IPS DF 19.7 (cell line): ENCODE data around the gene TDRD10.

Experiments
- DNase-seq: peaks from one replicate; pipeline ENCODE4 v3.0.0-alpha.2; 2013; ENCODE audit warnings: low read depth, low spot score

TDRD10 gene

DNA sequence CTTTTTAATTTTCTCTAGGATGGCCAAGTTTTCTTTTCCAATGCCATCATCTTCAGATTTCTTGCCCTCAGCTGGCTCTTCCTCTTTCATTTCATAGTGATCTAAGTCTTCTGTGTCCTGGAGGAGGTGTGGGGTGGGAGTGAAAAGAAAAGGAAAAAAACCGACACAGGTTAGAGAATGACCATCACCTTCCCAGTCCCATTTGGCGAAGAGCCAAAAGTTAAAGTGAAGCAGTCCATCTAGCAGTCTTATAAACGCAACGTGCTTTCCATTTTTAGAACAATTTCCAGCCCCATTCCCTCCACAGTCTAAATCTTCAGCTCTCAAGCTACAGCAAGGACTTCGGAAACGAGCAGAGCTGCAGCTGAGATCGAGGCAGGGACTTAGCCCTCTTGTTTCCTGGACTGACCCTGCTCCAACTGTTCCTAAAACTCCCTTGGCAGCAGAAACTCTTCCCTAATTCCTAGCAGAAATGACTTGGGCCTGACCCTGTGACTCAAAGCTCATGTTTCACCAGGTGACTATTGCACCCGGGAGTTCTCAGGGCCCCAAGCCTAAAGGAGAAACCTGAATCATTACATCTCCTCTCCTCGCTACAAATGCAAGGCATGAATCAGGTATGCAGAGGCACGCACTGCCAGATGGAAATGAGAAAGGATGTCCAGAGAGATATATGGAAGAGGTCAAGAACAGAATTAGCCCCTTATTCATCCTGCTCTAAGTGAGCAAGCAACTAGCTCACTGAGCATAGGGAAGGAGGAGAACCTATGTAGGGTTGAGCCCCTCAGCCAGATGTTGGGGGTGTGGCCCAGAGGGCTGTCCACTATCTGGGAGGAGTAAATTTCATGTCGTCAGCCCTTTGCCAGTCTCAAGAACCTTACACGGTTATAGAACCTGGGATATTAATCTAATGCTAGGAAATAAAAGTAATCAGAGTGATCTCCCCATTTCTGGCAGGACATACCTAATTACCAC is 51.3 kb downstream of the TDRD10 start:
- no peak for DNase-seq

DNA sequence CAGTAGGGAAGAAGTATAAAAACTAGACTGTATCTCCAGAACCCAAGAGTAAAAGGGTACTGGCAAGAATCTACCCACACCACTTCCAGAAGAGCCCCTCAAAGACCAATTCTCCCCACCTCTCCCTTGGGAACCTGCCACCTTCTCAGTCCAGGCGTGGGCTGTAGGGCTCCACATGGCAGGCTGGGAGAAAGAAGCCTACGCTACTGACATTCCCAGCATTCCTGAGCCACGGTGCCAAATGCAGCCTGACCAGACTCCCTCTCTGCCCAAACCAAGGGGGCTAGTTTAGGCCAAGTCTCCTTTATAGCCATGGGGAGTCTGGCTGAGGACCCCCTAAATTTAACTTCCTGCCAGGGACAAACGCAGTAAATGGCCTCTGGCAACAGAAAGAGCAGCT is 54.4 kb downstream of the TDRD10 start:
- DNase-seq = no peak

GRCh38 chr1:154557248-154557938 is 55.4 kb downstream of the TDRD10 start:
- no peak for DNase-seq

- no peak for DNase-seq
Observed at GRCh38 chr1:154557939-154558719, 56.1 kb downstream of the TDRD10 start, which contains the start of gene UBE2Q1. TSS of gene UBE2Q1 (minus strand) at chr1:154558662. CDS start at chr1:154558553, 109 bp downstream.

DNA sequence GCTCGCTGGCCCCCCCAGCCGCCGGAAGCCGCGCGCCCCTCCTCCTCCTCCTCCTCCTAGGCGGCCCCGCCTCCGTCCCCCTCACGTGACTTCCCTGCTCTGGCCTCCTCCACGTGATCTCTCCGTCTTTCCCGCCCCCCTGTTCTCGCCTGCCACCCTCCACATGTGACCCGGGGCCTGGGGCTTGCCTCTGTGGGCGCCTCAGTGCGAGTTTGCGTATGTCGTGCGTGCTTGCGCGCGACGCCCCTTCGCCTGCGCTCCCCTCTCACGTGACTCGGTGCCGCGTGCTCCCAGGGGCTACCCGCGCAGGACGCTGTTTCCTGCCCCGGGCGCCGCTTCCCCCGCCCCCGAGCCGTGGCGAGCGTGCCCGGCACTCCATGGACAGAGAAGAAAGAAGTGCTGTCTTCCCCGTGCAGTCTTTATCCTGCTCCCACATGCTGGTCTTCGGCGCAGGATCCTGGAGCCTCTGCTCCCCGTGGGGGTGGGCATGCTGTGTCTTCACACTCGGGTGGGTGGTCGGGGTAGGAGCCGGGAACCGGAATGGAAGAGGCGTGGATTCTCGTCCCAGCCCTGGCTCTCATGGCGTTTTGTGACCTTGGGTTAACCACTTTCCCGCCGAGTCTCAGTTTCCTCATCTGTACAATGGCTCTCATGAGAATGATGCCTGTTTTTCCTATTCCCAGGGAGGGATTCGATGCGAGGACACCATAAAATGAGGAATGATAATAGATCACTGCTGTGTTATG is 56.9 kb downstream of the TDRD10 start:
- peak; percentile 84 for DNase-seq

DNA sequence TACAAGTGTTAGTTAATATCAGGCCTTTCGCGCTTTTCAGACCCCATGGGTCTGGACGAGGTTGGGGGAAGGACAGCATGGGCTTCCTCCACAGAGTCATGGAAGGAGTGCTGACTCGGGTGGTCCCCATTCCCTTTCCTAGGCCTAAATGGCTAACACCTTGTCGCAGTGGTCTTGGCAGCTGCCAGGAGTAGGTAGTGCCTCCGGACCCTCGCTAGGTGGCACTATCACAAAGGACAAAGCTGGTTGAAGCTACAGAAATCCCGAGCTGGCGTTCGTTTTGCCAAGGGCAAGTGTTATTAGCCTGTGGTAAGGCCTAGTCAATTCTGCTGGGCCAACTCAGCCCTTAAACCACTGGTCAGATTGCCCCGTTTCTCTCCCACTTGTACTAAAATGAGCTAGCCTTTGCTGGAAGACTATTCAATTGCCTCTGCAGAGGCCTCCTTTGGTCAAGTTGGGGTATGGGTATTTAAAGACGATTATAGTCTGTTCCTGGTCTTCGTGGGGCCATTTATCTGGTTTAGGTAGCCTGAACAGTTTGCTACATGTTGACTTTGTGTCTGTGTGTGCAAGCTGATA is 57.5 kb downstream of the TDRD10 start:
- DNase-seq = peak; percentile 86

DNA sequence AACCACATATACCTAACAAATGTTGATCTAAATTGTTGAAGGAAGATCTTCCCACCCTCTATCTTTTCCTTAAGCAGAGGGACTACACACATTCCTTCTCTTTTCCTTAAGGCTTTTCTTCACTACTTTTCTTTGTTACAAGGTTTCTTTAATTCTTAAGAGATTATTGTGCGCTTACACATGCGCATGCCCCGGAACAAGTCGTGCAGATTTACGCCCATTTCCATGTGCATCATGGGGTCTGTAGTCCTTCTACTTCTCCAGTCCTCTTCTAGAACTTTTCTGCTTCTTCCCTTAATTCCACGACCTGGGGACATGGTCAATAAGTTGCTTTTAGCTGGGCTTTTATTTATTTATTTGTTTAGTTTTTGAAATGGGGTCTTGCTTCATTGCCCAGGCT is 63.9 kb downstream of the TDRD10 start:
- no peak for DNase-seq

DNA sequence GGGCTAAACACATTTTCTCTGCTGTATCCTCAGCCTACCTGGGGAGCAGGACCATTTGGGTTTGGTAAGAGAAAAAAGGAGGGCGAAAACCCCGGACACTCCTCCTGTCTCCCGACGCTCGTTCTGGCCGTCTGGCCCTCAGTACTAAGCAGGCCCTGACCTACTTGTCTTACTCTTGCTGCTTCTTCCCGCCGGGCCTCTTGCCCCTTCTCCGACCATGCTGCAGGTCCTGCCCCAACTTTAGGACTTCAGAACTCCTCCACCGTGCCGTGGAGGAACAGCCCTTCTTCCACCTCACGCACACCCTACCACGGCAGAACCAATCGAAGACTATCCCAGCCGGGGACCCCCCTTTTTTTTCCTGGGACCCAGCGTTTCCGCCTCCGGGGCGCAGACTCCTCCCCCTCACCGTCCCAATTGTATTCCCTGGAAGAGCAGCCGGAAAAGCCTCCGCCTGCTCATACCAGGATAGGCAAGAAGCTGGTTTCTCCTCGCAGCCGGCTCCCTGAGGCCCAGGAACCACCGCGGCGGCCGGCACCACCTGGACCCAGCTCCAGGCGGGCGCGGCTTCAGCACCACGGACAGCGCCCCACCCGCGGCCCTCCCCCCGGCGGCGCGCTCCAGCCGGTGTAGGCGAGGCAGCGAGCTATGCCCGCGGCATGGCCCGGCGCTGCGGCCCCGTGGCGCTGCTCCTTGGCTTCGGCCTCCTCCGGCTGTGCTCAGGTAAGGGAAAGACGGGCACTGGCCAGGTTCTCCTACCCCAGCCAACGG is 65.6 kb downstream of the TDRD10 start, which contains the start of gene CHRNB2:
CHRNB2 (plus strand) TSS at position 393 of the 771 bp plus-strand sequence; CDS start at position 660, 267 bp downstream.
- DNase-seq = peak; percentile 79

- no peak for DNase-seq
Observed at GRCh38 chr1:154568157-154568815, 66.3 kb downstream of the TDRD10 start.

- DNase-seq = no peak
Observed at GRCh38 chr1:154571244-154571963, 69.4 kb downstream of the TDRD10 start.

GRCh38 chr1:154571964-154572288 is 69.9 kb downstream of the TDRD10 start:
- no peak for DNase-seq

DNA sequence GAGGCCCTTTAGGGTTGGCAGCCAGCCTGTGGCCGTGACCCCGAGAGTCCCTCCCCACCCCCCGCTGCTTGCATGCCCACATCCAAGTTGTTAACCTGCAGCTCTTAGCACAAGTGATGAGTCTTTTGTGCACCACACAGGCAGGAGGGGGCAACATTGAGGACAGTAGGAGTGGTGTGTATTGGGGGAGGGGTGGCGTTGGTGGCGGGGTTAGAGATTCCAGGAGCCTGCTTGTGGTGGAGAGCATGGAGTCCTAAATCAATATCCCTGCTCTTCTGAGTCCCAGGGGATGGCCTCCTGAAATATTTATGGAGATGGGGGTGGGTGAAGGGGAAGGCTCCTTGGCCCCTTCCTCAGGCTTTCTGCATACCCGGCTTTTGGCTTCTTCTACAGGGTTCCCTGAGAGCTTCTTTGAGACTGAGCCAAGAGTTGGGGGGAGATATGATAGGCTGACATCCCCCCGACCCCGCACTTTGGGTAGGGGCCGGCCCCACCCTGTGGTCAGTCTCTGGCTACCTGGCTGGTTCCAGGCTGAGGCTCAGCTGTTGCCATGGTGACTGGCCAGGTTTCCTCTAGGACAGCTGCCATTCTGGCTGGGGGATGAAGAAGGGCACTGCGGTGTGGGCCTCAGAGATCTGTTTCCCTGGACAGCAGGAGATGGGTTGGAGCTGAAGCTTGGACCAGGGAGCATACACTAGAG is 70.6 kb downstream of the TDRD10 start:
- DNase-seq = no peak

DNA sequence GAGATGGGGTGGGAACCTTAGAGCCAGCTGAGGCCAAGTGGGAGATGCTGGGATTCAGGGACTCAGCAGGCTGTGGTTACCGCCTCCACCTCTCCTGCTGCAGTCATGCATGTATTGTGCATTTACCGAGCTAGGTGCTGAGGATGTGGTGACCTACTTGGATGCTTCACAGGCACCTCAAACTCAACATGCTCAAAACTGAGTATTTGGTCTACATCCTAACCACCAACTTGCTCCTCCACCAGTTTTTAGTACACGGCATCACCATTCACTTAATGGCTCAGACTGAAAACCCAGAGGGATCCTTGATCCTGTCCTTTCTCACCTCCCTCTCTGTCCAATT is 71.1 kb downstream of the TDRD10 start:
- DNase-seq = no peak

DNA sequence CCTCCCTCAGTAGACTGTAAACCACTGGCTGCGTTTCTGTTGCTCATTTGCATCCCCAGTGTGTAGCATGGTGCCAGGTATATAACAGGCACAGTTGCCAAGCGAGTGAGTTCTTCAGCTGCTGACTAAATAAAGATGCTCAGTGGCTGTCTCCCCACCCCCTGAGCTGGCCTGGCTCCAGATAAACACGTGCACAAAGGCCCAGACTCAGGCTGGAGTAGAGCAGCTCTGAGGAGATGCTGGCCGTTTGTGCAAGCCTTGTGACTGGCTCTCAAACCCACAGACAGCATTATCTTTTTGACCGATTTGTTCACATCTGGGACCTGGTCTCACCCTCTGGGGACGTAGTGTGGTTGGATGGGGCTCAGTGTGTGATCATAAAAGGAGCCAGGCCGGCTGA is 72.7 kb downstream of the TDRD10 start:
- DNase-seq = no peak

DNA sequence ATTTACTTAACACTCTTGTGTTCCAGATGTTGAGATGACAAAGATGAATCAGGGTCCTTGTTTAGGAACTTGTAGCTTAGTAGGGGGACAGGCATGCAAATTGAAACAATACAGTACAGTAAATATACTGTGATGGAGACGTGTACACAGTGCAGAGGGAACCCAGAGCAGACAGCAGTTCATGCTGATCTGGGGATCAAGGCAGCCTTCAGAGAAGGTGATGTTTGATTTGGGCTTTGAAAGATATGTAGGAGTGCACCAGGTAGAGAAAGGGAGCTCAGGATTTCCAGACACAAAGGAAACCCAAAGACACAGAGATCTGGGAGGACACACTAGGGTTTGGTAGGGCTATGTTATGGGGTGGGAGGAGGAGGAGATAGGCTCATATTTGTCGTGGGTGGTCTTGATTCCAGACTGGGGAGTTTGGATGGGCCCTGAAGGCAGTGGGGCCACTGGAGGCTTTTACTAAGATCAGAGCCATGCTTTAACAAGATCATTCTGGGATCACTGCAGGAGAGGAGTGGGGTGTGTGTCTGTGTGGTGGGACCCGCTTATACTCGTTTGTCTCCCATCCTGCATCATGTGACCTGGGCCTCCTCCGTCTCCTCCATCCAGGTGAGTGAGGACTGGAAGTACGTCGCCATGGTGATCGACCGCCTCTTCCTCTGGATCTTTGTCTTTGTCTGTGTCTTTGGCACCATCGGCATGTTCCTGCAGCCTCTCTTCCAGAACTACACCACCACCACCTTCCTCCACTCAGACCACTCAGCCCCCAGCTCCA is 73.3 kb downstream of the TDRD10 start:
- DNase-seq = no peak

- DNase-seq = no peak
Observed at GRCh38 chr1:154575951-154576566, 74.0 kb downstream of the TDRD10 start.
